Osteocyte (in vitro differentiated cells): Measurements from ENCODE around the gene PRMT3. TPM values are rescaled to one million over a fixed set of nuclear protein-coding genes. Genes with fewer than 3 reads are reported as not detected.

Source experiments
- DNase-seq: peaks from one replicate; pipeline ENCODE4 v3.0.0; 2021; ENCODE audit warnings: mixed read lengths; ENCODE audit not compliant: unreplicated experiment; ENCODE audit errors: extremely low spot score
- H3K27ac Mint-ChIP-seq: one replicate; pipeline ENCODE4 v1.8.0; 2021; ENCODE audit warnings: mild to moderate bottlenecking, mixed read lengths; ENCODE audit not compliant: unreplicated experiment
- H3K27me3 Mint-ChIP-seq: one replicate; pipeline ENCODE4 v1.8.0; 2021; ENCODE audit warnings: mixed read lengths; ENCODE audit not compliant: unreplicated experiment
- H3K36me3 Mint-ChIP-seq: one replicate; pipeline ENCODE4 v1.8.0; 2021; ENCODE audit warnings: mixed read lengths; ENCODE audit not compliant: unreplicated experiment
- H3K4me1 Mint-ChIP-seq: one replicate; pipeline ENCODE4 v1.8.0; 2021; ENCODE audit warnings: mixed read lengths; ENCODE audit not compliant: unreplicated experiment
- H3K4me3 Mint-ChIP-seq: one replicate; pipeline ENCODE4 v1.8.0; 2021; ENCODE audit warnings: mild to moderate bottlenecking, moderate library complexity, mixed read lengths; ENCODE audit not compliant: unreplicated experiment
- H3K9me3 Mint-ChIP-seq: one replicate; pipeline ENCODE4 v1.8.0; 2021; ENCODE audit warnings: mixed read lengths; ENCODE audit not compliant: unreplicated experiment
- CTCF ChIP-seq: fragments of 200-600 bp; sonication (generic); IDR thresholded peaks from 2 replicates; pipeline ENCODE4 v1.5.0; 2021; ENCODE audit warnings: antibody characterized with exemption, mild to moderate bottlenecking, moderate library complexity
- total RNA-seq: library from RNA; stranded (reverse); gene quantifications from 2 replicates; pipeline ENCODE4 v1.2.1, GENCODE V29; 2021

The PRMT3 gene
- total RNA-seq, 1 donor from 2014 or later, result 17.7 TPM

- H3K4me1 Mint-ChIP-seq, result no peaks in the 10 kb centered on the region
- no peak overlapping the region for H3K27ac Mint-ChIP-seq
- no peak overlapping the region for H3K4me3 Mint-ChIP-seq
- H3K36me3 Mint-ChIP-seq, result no peaks in the 10 kb centered on the region
- no peak for TF ChIP-seq CTCF
- H3K9me3 Mint-ChIP-seq, result peaks cover 6% of the 10 kb centered on the region
- H3K27me3 Mint-ChIP-seq, result no peaks in the 10 kb centered on the region
- no peak for DNase-seq
These were observed 171.2 kb downstream of the PRMT3 start for GRCh38 chr11:20558741-20559140.

Other genes with a start within 250 kb of the PRMT3 start
- not detected in 2 replicates for gene DBX1, start 227.2 kb upstream of the PRMT3 start, total RNA-seq
- gene HTATIP2, start 24.0 kb upstream of the PRMT3 start, total RNA-seq, result 19.9 and 24.2 TPM in 2 replicates
- not detected in 2 replicates for gene SLC6A5, start 211.9 kb downstream of the PRMT3 start, total RNA-seq